ENCODE measurements around the gene CNR2.

DNA sequence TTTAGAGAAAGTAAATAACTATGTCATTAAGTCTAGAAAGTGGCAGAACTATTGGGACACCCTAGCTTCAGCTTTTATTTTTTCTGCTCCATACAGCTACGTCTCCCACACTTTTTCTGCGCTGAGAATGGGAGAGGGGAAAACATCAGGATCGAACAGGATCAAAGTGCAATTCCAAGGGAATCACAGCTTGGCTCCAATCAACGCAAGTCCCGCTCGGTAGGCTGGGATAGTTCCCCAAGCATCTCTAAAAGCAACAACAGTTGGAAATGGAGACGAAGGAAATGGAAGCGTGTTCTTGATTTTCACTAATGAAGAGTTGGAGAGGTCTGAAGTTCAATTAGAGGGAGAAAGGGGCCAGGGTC lies 88.5 kb downstream of the CNR2 start:
- TF ChIP-seq POLR2A (IDR thresholded peaks at IDR 0.05; ENCODE audit: low read length) (no peak), GATA1 (IDR thresholded peaks at IDR 0.05; ENCODE audit: low read depth, low read length) (no peak)

Data from erythroblast (primary cell).